GM21528 (cell line): ENCODE measurements around the gene OSBPL6.

Experiments used
- ATAC-seq: cut with Tn5 transposase; IDR thresholded peaks from one replicate; pipeline ENCODE4 v1.9.1; 2021; ENCODE audit warnings: mild to moderate bottlenecking, moderate library complexity; ENCODE audit not compliant: unreplicated experiment, low FRiP score

OSBPL6 gene

DNA sequence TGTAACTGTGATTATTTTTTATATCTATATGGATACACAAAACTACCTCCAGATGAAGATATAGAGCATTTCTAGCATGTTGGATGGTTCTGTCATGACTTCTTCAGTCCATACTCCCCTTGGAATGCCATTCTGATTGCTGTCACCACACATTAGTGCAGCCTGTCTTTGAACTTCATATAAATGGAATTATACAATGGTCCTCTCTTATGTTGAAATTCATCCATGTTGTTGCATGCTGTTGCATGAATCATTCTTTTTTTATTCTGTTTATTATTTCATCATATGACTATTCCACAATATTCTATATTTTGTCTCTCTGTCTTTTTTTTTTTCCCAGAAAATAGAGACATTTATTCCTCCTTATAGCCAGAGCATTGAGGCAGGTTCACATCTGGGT is 74.1 kb downstream of the OSBPL6 start:
- no peak for ATAC-seq

GRCh38 chr2:178269438-178270224 is 75.3 kb downstream of the OSBPL6 start:
- no peak for ATAC-seq

DNA sequence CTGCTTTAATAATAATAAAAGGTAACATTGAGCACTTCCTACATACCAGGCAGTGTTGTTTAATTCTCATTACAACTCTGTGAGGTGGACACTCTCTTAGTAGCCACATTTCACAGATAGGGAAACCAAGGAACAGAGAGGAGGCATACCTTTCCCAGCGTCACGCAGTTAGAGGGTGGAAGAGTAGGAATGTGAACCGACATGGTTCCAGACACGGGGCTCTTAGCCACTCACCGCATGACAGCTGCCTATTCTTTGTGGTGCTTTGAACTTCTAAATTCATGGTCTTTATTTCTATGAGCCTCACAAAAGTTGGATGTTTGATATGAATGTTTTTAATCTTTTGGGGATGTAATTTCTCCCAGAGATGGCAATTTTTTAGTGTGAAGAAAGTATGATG is 76.0 kb downstream of the OSBPL6 start:
- no peak for ATAC-seq

DNA sequence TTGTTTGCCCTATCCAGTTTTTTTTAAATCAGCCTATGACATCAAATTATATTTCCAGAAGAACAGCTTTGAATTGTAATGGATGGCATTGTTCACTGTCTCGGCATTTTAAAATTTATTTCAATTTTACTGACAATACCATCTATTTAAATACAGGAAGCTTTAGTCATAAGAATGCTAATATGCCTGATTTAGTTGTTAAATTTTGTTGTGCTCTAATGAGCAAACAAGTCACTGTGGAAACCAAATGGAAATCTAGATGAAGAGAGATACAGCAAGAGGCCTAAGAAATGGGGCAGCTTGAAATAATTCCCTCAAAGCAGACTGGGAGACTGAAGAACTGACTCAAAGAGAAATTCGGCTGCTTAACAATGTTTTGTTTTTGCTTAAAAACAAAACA is 76.8 kb downstream of the OSBPL6 start:
- no peak for ATAC-seq

GRCh38 chr2:178271629-178272333 is 77.5 kb downstream of the OSBPL6 start:
- no peak for ATAC-seq

- ATAC-seq = no peak
Observed at GRCh38 chr2:178273787-178274360, 79.6 kb downstream of the OSBPL6 start.

DNA sequence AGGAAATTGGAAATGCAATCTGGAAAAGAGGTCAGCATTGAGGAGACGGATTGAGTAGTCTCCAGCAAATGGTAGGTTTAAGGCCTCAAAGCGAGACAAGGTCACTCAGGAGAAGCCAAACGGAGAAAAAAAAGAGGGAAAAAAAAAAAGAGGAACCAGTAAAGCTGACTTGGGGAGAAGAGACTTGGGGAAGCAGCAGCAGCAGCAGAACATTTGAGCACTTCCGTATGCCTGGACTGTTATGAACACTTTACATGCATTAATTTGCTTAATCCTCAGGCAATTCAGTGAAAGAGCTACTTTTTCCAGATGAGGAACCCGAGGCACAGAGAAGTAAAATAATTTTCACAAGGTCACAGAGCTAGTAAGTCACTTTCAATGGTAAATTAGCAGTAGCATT is 81.3 kb downstream of the OSBPL6 start:
- no peak for ATAC-seq

- no peak for ATAC-seq
Observed at GRCh38 chr2:178277741-178278197, 83.5 kb downstream of the OSBPL6 start.

DNA sequence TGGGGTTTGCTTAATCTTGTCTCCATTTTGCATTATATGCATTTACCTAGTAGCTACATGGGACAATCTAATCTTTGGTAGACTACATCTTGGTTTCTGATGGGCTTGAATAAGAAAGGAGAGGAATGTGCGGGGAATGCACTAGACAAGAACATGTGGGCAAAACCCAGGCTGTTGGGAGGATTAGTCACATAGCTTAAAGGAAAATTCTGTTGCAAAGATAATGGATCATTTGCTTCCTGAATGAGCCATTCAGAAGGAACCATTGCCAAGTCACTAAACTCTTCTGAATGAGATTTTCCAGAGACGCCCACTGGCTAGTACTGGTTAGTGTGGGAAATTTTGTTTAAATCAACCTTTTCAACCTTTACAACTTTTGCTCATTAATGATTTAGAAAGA is 84.8 kb downstream of the OSBPL6 start:
- ATAC-seq = no peak

DNA sequence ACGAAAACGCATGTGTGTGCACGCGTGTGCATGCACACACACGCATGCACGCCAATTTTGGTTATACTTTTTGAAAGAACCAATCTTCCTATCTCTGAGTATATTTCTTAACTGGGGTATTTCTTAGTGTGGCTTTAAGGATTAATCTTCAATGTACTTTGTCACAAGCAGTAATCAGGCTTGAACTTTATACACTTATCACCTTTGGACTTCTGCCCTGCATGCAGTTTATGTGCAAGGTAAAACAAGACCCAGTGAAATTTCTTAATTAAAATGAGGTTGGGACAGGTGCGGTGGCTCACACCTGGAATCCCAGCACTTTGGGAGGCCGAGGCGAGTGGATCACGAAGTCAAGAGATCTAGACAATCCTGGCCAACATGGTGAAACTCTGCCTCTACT is 85.3 kb downstream of the OSBPL6 start:
- ATAC-seq = no peak

DNA sequence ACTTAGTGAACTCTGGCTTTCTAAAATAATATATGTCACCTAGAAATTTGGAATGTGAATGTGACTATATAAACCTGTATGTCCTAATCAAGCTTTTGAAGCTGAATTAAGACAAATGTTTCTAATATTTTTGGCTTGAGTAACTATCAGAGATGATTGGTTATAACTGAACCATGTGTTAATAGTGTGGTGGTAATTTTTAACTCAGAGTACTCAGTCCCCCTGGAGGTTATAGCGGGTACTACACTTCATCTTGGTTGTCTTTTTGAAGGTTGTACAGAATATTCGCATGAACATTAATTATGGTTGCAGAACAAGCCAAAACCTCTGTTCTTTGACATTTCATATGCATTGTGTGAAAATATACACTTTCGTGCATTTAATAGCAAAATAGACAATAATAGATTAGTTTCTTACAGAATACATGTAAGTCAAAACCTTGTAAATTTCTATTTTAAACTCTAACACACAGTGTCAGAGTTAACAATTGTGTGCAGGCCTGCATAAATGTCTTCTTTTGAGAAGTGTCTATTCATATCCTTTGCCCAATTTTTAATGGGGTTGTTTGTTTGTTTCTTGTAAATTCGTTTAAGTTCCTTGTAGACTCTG is 86.0 kb downstream of the OSBPL6 start:
- ATAC-seq = peak; percentile 80

DNA sequence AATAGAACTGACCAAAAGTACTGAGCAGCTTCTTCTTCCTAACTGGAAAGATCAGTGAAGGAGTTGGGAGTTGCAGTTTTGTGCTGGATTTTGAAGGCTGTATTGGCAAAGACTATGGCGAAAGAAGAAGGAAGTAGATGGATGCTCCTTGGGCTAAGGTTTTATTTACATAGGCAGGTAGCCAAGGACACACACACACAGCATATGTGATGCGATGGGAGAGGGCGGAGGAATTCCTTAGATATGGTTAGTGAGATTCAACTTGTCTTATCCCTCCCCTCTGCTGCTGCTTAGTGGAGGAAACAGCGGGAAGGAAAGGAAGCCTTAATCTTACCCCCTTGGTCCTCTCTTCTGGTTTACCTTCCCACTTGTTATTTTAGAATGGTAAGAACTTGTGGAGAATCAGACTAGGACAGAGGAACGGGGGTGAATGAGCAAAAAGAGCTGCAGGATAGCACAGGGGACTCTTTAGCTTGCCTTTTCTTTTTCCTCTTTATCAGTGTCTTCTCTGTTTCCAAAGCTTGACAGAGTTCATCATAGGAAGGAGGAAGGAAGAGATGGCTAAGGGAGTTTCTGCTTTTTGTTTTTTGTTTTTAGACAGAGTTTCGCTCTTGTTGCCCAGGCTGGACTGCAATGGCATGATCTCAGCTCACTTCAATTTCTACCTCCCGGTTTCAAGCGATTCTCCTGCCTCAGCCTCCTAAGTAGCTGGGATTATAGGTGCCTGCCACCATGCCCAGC is 87.9 kb downstream of the OSBPL6 start:
- ATAC-seq = no peak

DNA sequence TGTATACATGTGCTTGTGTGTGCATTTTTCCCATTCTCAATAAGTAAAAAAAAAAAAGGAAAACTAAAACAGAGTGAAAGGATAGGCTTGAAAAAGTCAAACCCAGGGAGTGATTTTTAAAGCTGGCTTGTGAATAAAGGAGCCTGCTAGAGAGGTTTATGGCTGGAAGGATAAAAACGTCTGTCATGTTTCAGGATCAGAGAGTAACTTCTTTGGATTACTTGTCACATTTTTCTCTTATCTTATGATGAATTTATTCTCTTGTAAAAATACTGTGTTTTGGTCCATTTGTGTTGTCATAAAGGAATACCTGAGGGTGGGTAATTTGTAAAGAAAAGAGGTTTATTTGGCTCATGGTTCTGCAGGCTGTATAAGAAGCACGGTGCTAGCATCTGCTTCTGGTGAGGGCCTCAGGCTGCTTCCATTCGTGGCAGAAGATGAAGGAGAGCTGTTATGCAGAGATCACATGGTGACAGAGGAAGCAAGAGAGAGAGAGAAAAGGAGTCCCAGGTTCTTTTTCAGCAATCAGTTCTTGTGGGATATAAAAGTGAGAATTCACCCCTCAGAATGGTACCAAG is 89.1 kb downstream of the OSBPL6 start:
- ATAC-seq = no peak

DNA sequence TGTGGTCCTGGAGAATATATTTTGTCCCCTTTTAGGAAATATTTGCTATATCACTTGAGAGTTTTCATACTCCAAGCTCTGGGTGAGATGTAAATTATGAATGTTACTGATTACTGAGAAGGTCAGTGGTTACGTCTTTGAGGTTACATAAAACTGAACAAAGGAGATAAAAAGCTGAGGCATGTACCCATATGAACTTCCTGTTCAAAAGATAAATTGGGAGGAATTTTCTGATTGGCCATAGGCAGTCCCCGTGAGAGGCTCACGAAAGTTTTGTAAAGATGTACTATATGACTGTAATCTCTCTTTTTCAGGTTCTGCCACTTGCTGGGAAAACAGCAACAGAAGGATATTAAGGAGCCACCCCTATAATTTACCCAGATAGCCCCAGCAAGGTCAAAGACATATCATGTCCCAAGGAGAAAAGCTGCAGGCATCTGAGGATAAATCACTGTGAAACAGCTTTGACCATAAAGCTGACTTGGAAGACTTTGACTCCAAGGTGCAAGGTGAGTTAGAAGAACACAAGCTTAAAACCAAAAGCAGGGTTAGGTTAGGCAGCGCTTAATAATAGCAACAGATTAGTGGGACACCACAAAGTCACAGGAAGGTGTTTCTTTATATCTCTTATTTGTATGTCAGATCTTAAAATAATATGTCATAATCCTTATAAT is 90.4 kb downstream of the OSBPL6 start:
- ATAC-seq = no peak

GRCh38 chr2:178285287-178285615 is 90.9 kb downstream of the OSBPL6 start:
- ATAC-seq = no peak

DNA sequence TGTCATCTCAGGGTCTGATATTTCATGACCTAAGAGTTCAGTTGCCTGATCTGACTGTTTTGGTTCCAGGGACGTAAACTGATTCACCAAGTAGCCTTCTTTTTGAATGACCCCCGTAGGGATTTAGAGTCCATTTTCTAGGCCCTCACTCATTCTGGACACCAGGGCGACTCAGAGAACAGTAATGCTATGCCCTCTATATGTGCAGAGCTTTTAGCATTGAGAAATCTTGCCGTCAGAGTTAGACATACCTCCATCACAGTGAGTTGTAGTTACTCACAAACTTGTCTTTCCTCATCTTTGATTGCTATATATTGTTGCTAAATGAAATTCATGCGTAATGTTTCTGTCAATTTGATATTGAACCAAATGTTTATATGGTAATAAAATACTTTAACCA is 92.3 kb downstream of the OSBPL6 start:
- ATAC-seq = no peak

DNA sequence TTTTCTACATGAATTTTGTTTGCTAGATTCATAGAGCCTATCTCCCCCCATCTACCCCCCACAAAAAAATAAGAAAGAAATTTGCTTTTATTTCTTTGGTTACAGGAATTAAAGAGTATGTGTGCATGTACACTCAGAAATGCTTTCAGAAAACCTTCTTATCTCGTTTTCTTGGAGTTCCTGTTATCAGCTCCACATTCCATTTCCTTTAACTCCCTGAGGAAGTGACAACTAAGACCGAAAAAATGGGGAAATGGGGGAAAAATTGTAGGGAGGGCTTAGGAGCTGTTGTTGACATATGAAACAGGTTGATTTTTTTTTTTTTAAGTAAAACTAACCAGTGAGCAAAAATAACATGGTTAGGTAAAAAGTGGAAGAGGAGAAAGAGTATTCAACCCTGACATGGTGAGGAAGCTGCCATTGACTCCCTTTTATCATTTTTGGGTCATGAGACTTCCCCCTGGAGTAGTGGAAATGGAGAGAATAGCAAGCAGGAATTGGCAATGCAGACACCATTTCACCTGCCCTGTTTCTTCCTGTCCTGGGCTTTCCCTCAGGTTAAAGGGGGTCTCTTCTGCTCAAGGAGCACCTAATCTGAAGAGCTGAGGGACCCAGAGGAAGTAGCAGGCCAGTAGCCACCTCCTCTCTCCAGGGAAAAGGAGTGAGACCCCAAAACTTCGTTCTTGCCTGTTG is 93.5 kb downstream of the OSBPL6 start:
- ATAC-seq = no peak

GRCh38 chr2:178291703-178292102 is 97.4 kb downstream of the OSBPL6 start:
- ATAC-seq = no peak

DNA sequence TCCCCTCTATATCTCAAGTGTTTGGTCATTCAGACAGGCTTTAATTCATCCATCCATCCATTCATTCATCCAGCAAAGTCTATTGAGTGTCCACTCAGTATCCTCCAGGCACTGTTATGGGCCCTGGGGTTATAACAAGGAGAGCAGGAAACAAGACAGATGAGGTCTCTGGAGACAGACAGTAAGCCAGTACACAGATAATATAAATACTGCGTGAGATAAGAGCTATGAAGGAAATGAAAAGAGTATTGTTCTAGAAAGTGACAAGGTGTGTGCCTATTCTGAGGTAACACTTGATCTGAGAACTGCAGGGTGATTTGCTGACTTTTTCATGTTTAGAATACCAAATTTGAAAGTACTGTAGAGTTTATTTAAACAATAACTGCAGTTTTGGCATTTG is 98.3 kb downstream of the OSBPL6 start:
- ATAC-seq = no peak
